ENCODE data around the gene FGF23.

DNA sequence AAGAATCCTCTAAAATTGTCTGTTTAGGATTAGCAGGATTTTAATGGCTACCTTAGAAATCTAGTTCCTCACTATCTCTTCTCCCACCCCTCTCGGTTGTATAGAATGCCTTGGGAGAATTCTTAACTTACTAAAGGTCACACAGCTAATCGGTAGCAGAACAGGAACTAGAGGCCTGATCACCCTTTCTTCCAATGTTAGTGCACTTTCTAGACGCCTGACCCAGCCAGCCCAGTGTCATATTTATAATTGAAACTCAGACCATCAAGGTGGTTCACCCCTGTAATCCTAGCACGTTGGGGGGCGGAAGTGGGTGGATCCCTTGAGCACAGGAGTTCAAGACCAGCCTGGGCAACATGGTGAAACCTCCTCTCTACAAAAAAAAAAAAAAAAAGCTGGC, 56.8 kb downstream of the FGF23 start:
- TF ChIP-seq CTCF (conservative IDR thresholded peaks at IDR 0.05 in 1 of 2, IDR thresholded peaks at IDR 0.05 in 1 of 2; ENCODE audit: low read depth in 1 of 2, low read length in 2 of 2) (no peak), EZH2 (IDR thresholded peaks at IDR 0.05; ENCODE audit: low read length, missing control alignments) (no peak)

All from fibroblast of lung (primary cell).